ENCODE results near the gene EIPR1. TPM values are rescaled to one million over a fixed set of nuclear protein-coding genes. Genes with fewer than 3 reads are reported as not detected.

Gene EIPR1
- total RNA-seq, 1 donor from 2014 or later, result 10.2 TPM

DNA sequence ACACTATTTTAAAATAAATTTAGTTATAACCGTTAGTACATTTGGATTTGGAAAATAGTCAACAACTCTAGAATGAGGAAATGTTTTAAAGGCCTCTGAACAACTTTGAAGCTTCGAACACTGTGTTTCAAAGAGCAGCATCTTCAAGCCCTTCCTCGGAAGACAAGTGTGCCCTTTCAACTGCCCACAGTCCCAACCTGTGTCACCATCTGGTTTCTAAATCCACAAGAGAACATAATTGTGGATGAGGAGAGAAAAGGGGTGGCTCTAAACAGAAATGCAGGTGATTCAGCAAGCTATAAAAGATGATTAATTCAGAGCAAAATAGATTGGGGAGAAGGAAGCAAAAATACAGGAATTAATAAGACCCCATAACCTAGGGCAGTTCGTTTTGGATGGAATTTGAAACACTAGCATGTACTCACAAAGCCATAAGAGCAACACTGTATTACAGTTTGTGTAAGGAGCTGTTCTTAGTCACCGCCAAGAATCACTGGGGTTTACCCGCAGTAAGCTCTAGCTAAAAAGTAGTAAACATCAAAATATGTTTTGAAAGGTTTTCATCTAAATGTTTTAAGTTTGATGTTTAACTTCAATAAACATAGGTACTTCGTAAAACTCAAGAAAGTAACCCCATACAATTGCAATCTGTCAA lies 160.7 kb downstream of the EIPR1 start:
- DNase-seq (ENCODE audit: missing footprints), result no peak
- intact Hi-C loops (cut with DNase I), result no loop called here
- ATAC-seq, result no peak

DNA sequence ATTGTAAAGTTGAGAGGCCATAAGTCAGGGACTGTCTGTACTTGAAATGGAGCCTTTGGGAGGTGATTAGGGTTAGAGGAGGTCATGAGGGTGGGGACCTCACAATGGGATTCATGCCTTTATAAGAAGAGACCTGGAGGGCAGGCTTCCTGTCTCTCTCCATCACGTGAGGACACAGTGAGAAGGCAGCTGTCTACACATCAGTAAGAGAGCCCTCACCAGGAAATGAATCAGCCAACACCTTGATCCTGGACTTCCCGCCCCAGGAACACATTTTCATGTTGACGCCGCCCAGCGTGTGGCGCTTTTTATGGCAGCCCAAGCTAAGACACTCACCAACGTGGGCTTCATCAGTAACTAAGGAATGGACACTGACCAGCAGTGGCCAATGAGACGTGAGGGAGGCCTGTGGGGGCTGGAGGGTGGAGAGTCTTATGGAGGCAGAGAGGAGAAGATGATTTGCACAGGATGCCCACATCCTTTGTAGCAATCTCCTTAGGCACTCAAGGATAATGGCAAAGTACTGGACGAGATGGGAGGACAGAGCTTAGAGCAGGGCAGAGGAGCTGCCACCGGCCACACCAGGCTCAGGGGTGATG lies 162.7 kb downstream of the EIPR1 start:
- no peak for DNase-seq (ENCODE audit: missing footprints)
- intact Hi-C loops (cut with DNase I), result no loop called here

GRCh38 chr2:3214065-3214464 lies 163.6 kb downstream of the EIPR1 start:
- intact Hi-C loops (cut with DNase I), result no loop called here
- no peak for ATAC-seq
- no peak for DNase-seq (ENCODE audit: missing footprints)

More for the DNA sequence above, 162.7 kb downstream of the EIPR1 start:
- no peak for ATAC-seq

DNA sequence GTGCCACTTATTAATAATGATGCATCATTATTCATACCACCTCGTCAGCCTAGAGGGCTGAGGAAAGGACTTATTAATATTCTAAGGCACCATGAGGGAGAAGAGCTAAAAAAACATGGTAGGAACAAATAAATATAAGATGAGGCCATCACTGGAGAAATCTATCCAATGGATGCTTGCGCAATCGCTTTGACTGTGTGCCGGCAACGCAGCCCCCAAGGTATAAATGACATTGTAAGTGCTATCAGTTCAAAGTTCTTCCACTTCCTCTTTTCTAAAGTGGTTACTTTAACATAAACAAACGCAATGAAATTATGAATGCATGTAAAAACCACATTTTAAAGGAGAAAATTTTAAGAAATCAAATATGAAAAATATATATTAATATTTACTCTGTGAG lies 164.6 kb downstream of the EIPR1 start:
- intact Hi-C loops (cut with DNase I), result no loop called here
- ATAC-seq (no peak), DNase-seq (ENCODE audit: missing footprints) (no peak)

DNA sequence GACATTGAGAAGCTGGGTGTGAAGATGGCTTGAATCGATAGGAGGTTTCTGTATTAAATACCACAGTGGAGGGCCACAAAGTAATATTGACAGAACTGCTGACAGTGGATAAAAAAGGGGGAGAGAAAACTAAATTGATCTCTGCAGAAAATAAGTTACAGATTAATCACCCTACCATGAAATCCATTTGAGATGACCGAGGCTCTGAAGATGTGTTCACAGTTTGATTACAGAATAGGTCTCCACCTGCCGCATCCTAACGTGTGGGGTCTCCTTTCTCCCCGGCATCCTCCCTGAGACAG lies 165.6 kb downstream of the EIPR1 start:
- no peak for ATAC-seq

DNA sequence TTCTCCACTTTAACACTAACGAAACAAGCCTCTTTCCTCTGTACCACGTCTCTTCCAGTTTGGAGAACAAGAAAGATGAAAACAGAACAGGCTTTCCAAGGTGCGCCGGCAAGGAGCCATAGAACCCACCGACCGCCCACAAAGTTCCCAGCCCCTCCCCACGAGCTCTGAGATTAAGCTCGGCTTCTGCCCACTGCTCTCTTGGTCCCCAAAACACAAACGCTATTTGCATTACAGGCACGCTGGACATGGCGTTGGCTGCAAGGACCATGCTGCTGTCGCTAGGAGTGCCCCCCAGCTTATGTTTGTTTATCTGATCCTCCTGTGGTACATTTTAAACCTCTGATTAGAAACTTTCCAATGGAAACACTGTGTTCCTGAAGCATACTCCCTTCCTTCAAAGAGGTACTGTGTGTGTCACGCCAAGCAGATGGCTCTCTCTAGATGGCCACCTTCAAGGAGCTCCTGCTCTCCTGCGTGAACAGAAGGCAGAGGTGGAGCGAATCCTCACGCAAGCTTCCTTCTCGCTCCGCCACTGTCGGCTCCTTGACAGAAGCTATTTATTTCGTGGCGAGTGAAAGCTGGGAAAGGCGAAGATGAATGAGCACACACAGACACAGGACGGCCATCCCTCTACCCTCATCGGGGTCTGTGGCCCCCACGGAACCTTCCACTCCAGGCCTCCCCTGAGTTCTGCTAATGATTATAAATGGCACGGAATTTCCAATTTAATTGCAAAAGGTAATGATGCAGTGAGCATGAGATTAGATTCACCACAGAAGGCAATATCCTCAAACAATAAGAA lies 166.2 kb downstream of the EIPR1 start:
- DNase-seq (ENCODE audit: missing footprints), result no peak
- ATAC-seq, result no peak
- intact Hi-C loops (cut with DNase I), result no loop called here

More for the DNA sequence above, 165.6 kb downstream of the EIPR1 start:
- no peak for DNase-seq (ENCODE audit: missing footprints)
- intact Hi-C loops (cut with DNase I), result no loop called here

GRCh38 chr2:3210257-3210656 lies 167.4 kb downstream of the EIPR1 start:
- DNase-seq (ENCODE audit: missing footprints), result no peak
- intact Hi-C loops (cut with DNase I), result no loop called here
- no peak for ATAC-seq

GRCh38 chr2:3209258-3209657 lies 168.4 kb downstream of the EIPR1 start:
- DNase-seq (ENCODE audit: missing footprints) (no peak), ATAC-seq (no peak)
- intact Hi-C loops (cut with DNase I), result no loop called here

DNA sequence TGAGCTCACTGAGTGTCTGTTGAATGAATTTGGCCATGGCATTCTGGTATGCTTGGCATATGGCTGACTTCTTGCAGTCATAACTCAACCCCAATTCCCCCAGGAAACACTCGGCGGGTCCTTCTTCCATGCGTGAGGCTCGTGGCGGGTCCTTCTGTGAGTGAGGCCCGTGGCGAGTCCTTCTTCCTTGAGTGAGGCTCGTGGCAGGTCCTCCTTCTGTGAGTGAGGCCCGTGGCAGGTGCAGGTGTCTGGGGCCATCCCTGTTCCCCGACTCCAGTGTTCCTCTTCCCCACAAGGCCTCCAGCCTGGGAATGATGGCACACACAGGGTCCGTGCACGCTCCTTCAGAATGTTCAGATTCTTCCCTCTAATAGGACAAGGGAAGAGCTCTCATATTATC lies 169.0 kb downstream of the EIPR1 start:
- no peak for DNase-seq (ENCODE audit: missing footprints)
- ATAC-seq, result no peak
- intact Hi-C loops (cut with DNase I), result no loop called here

- intact Hi-C loops (cut with DNase I), result no loop called here
- DNase-seq (ENCODE audit: missing footprints), result no peak
Observed at GRCh38 chr2:3208179-3208578, 169.4 kb downstream of the EIPR1 start.

GRCh38 chr2:3207091-3207491 lies 170.5 kb downstream of the EIPR1 start:
- DNase-seq (ENCODE audit: missing footprints) (no peak), ATAC-seq (no peak)
- intact Hi-C loops (cut with DNase I), result no loop called here

More at GRCh38 chr2:3208179-3208578, 169.4 kb downstream of the EIPR1 start:
- ATAC-seq, result no peak

GRCh38 chr2:3205845-3206244 lies 171.8 kb downstream of the EIPR1 start:
- ATAC-seq, result no peak
- intact Hi-C loops (cut with DNase I), result no loop called here
- no peak for DNase-seq (ENCODE audit: missing footprints)

- intact Hi-C loops (cut with DNase I), result no loop called here
- DNase-seq (ENCODE audit: missing footprints) (no peak), ATAC-seq (no peak)
Observed at GRCh38 chr2:3204031-3204821, 173.4 kb downstream of the EIPR1 start.

DNA sequence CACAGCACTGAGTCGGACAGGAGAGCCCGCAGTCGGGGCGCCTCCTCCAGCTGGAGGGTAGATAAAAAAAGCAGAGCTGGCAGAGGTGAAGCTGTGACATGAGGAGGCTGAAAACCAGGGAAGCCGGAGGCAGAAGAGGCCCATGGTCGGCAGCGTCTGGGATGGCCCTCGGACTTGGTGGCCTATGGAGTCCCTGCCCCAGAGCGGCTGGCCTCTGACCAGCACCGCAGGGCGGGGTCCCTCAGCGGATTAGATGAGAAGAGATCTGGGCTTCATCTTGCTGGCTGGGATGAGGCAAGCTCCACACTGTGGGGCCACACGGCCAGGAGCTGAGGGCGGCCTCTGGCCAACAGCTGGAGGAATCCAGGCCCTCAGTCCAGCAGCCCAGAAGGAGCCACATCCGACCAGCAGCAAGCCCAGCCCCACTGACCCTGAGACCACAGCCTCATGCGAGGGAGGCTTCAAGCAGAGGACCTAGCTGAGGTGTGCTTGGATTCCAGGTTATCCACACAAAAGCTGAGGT lies 174.1 kb downstream of the EIPR1 start:
- intact Hi-C loops (cut with DNase I), result no loop called here
- ATAC-seq, result no peak
- no peak for DNase-seq (ENCODE audit: missing footprints)

DNA sequence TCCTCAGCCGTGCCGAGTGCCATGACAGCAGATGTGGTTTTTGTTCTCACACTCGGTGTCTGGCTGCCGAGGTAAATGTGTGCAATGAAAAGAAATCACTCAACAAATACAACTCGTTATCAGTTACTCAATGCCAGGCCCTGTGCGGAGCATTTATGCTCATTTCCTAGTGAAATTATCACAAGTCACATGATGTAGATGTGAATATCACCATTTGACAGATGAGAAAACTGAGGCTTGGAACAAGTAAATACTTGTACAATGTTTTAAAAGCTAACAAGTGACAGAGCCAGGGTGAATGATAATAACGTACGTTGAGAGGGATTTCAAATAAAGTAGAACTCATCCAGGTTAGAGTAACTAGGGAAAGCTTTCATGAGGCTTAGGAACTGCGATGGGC lies 174.7 kb downstream of the EIPR1 start:
- intact Hi-C loops (cut with DNase I), result no loop called here
- DNase-seq (ENCODE audit: missing footprints) (no peak), ATAC-seq (no peak)

GRCh38 chr2:3201281-3201680 lies 176.3 kb downstream of the EIPR1 start:
- no peak for ATAC-seq
- intact Hi-C loops (cut with DNase I), result no loop called here

DNA sequence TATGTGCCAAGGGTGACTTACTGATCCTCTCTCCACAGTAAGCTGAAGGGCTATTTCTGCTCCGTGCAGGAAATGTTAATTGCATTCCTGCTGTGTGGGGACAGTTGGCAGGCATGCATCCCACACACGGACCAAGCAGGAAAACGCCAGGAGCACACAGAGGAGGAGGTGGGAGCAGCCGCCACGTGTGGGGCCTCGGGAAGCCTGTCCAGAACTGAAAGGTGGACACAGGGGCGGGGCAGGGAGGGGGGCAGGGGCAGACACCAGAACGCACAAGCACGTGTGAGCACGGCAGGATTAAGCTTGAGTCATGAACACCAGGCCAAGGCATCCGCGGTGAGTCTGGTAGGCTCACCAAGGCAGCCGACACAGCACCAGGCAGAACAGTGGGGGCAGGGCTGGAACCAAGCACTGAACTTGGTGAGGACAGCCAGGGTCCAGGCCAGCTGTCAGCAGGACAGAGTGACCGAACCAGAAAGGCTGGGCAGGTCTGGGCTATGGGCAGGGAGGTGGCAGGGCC lies 177.1 kb downstream of the EIPR1 start:
- peak; percentile 76 for ATAC-seq

More at GRCh38 chr2:3201281-3201680, 176.3 kb downstream of the EIPR1 start:
- DNase-seq (ENCODE audit: missing footprints), result no peak

DNA sequence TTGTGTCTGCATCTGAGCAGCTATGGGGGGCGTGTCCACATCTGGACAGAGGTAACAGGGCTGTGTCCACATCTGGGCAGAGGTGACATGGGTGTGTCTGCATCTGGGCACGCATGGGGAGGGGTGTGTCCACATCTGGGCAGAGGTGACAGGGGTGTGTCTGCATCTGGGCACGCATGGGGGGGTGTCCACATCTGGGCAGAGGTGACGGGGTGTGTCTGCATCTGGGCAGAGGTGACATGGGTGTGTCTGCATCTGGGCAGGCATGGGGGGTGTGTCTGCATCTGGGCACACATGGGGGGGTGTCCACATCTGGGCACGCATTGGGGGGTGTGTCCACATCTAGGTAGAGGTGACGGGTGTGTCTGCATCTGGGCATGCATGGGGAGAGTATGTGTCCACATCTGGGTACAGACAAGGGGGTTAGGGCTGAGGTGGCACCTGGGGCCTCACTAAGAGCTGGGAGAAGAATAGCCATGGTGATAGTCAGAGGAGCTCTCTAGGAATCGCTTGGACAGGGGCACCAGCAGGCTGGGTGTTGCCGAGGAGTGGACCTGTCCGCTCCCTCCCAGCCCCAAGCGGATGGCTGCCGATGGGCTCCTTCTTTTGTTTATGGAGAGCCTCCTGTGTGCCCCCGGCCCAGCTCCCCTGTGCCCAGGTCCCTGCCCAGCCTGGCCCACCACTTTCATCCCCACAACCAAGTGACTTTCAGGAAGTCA lies 177.8 kb downstream of the EIPR1 start:
- intact Hi-C loops (cut with DNase I), result no loop called here

More for the DNA sequence above, 177.1 kb downstream of the EIPR1 start:
- intact Hi-C loops (cut with DNase I), result no loop called here
- no peak for DNase-seq (ENCODE audit: missing footprints)

More for the DNA sequence above, 177.8 kb downstream of the EIPR1 start:
- ATAC-seq (no peak), DNase-seq (ENCODE audit: missing footprints) (no peak)
